Stimulated activated CD4-positive, alpha-beta T cell treated with anti-CD3 and anti-CD28 coated beads, Interleukin-1b, Interleukin-23, amount 100 ng/mL, for 24 hours (primary cell): ENCODE results near the gene SLTM.
"Not testable (repeated sequence)": the region's sequence is repeated elsewhere in the genome, so short reads cannot be mapped to it uniquely, and the experiment has no call there.

Source experiments
- DNase-seq, 4 experiments: peaks; one replicate each; pipeline ENCODE4 v3.0.0-alpha.2; 2020; ENCODE audit warnings: low read depth in 4 of 4, low spot score in 1 of 4

SLTM gene

GRCh38 chr15:58933281-58934113 is at the start of gene SLTM:
Gene SLTM, minus strand, starts transcription at chr15:58933679. Its CDS starts 114 bp downstream, at chr15:58933565.
- peak; percentile 80 to 90 (median 85) for DNase-seq

- DNase-seq: no peak
These were observed 49.8 kb upstream of the SLTM start for GRCh38 chr15:58983261-58983660.

- DNase-seq: no peak
These were observed 48.5 kb upstream of the SLTM start for GRCh38 chr15:58981808-58982475.

GRCh38 chr15:58980351-58980939 is 47.0 kb upstream of the SLTM start:
- DNase-seq: no peak

- no peak for DNase-seq
These were observed 44.4 kb upstream of the SLTM start for GRCh38 chr15:58977887-58978286.

- DNase-seq: no peak
These were observed 34.0 kb upstream of the SLTM start for GRCh38 chr15:58967479-58967878.

- DNase-seq: no peak
These were observed 33.2 kb upstream of the SLTM start for GRCh38 chr15:58966698-58967097.

GRCh38 chr15:58962662-58963565 is 29.4 kb upstream of the SLTM start:
- DNase-seq: no peak

- no peak for DNase-seq
These were observed 28.7 kb upstream of the SLTM start for GRCh38 chr15:58962136-58962535.

- no peak for DNase-seq
These were observed 25.3 kb upstream of the SLTM start for GRCh38 chr15:58958811-58959210.

- peak; percentile 30 to 49 (median 34) for DNase-seq
These were observed 23.9 kb upstream of the SLTM start for GRCh38 chr15:58957101-58957973.

GRCh38 chr15:58952751-58953150 is 19.3 kb upstream of the SLTM start:
- DNase-seq: no peak

GRCh38 chr15:58951388-58952007 is 18.0 kb upstream of the SLTM start:
- DNase-seq: no peak

- DNase-seq: no peak
These were observed 13.7 kb upstream of the SLTM start for GRCh38 chr15:58947179-58947578.

GRCh38 chr15:58934974-58935373 is 1.5 kb upstream of the SLTM start:
- DNase-seq: not testable (repeated sequence)

GRCh38 chr15:58934521-58934920 is 1.0 kb upstream of the SLTM start:
- DNase-seq: no peak

GRCh38 chr15:58934114-58934447 is 602 bp upstream of the SLTM start:
- DNase-seq: no peak

- DNase-seq: peak in 1 of 4 experiments; percentile 2
These were observed 684 bp downstream of the SLTM start for GRCh38 chr15:58932710-58933280.

- DNase-seq: no peak
These were observed 1.4 kb downstream of the SLTM start for GRCh38 chr15:58931987-58932588.
